GM18867 (cell line): ENCODE results near the gene ADAMTS19.
"Not testable (repeated sequence)": the region's sequence is repeated elsewhere in the genome, so short reads cannot be mapped to it uniquely, and the experiment has no call there.

Experiments
- ATAC-seq: cut with Tn5 transposase; IDR thresholded peaks from one replicate; pipeline ENCODE4 v1.9.1; 2021; ENCODE audit warnings: mild to moderate bottlenecking, moderate library complexity; ENCODE audit not compliant: unreplicated experiment

ADAMTS19 gene

GRCh38 chr5:129459777-129460671, at the start of gene ADAMTS19:
TSS of gene ADAMTS19 (plus strand) at chr5:129460298. CDS start at chr5:129460392, 94 bp downstream.
- peak; percentile 30 for ATAC-seq

- no peak for ATAC-seq
These were observed 49.6 kb upstream of the ADAMTS19 start for GRCh38 chr5:129410488-129410887.

GRCh38 chr5:129412721-129413120, 47.4 kb upstream of the ADAMTS19 start:
- ATAC-seq: no peak

- no peak for ATAC-seq
These were observed 46.5 kb upstream of the ADAMTS19 start for GRCh38 chr5:129413570-129413969.

- no peak for ATAC-seq
These were observed 40.8 kb upstream of the ADAMTS19 start for GRCh38 chr5:129419292-129419691.

GRCh38 chr5:129425031-129425430, 35.1 kb upstream of the ADAMTS19 start:
- ATAC-seq: no peak

- no peak for ATAC-seq
These were observed 34.0 kb upstream of the ADAMTS19 start for GRCh38 chr5:129426071-129426470.

- not testable (repeated sequence) for ATAC-seq
These were observed 31.5 kb upstream of the ADAMTS19 start for GRCh38 chr5:129428636-129429035.

- ATAC-seq: no peak
These were observed 28.7 kb upstream of the ADAMTS19 start for GRCh38 chr5:129431406-129431805.

GRCh38 chr5:129438322-129438721, 21.8 kb upstream of the ADAMTS19 start:
- ATAC-seq: no peak

GRCh38 chr5:129440424-129440823, 19.7 kb upstream of the ADAMTS19 start:
- ATAC-seq: no peak

- no peak for ATAC-seq
These were observed 19.0 kb upstream of the ADAMTS19 start for GRCh38 chr5:129441096-129441495.

GRCh38 chr5:129445379-129445778, 14.7 kb upstream of the ADAMTS19 start:
- no peak for ATAC-seq

GRCh38 chr5:129447968-129448367, 12.1 kb upstream of the ADAMTS19 start:
- no peak for ATAC-seq

- no peak for ATAC-seq
These were observed 11.4 kb upstream of the ADAMTS19 start for GRCh38 chr5:129448654-129449053.

- no peak for ATAC-seq
These were observed 5.6 kb upstream of the ADAMTS19 start for GRCh38 chr5:129454461-129454860.

- ATAC-seq: no peak
These were observed 685 bp upstream of the ADAMTS19 start for GRCh38 chr5:129459450-129459776.

- ATAC-seq: no peak
These were observed 506 bp downstream of the ADAMTS19 start for GRCh38 chr5:129460672-129460935.

GRCh38 chr5:129460936-129461710, 1.0 kb downstream of the ADAMTS19 start:
- peak; percentile 69 for ATAC-seq

GRCh38 chr5:129461711-129462332, 1.7 kb downstream of the ADAMTS19 start:
- peak; percentile 35 for ATAC-seq

GRCh38 chr5:129465776-129466344, 5.8 kb downstream of the ADAMTS19 start:
- no peak for ATAC-seq
